Natural killer cell (primary cell): ENCODE results near the gene MDN1. TPM values are rescaled to one million over a fixed set of nuclear protein-coding genes. Genes with fewer than 3 reads are reported as not detected.
"Not testable (repeated sequence)": the region's sequence is repeated elsewhere in the genome, so short reads cannot be mapped to it uniquely, and the experiment has no call there.

Experiments
- ATAC-seq, 3 donors: fragments of 150-1000 bp in 2 of 3; fragments of 200-7000 bp in 1 of 3; cut with Tn5 transposase; 1 replicate in 1 of 3; 2 replicates in 2 of 3; pipeline ENCODE4 v1.10.0; 2021; ENCODE audit warnings: mild to moderate bottlenecking in 2 of 3, moderate library complexity in 2 of 3
- DNase-seq, 2 donors: peaks; one replicate each; pipeline versions ENCODE4 v3.0.0 to v3.0.0-alpha.2; 2013 to 2021; ENCODE audit warnings: mixed read lengths in 1 of 2
- H3K27ac ChIP-seq: one replicate; pipeline ENCODE4 v1.5.1; 2013; ENCODE audit warnings: mild to moderate bottlenecking, low read length
- H3K27me3 ChIP-seq: one replicate; pipeline ENCODE4 v1.6.1; 2013; ENCODE audit warnings: low read length; ENCODE audit not compliant: control insufficient read depth, insufficient read depth
- H3K36me3 ChIP-seq: one replicate; pipeline ENCODE4 v1.6.1; 2013; ENCODE audit warnings: low read length; ENCODE audit not compliant: control insufficient read depth, insufficient read depth
- H3K4me1 ChIP-seq: one replicate; pipeline ENCODE4 v1.6.1; 2013; ENCODE audit warnings: low read length; ENCODE audit not compliant: control insufficient read depth, insufficient read depth
- H3K4me3 ChIP-seq: one replicate; pipeline ENCODE4 v1.5.1; 2013; ENCODE audit warnings: low read length
- H3K9me3 ChIP-seq: one replicate; pipeline ENCODE4 v1.6.1; 2013; ENCODE audit warnings: low read length; ENCODE audit not compliant: control insufficient read depth, insufficient read depth
- H3K27ac Mint-ChIP-seq, 2 donors: one replicate each; pipeline ENCODE4 v1.8.0; 2022; ENCODE audit warnings: mild to moderate bottlenecking in 2 of 2, mixed read lengths in 2 of 2, moderate library complexity in 1 of 2
- H3K27me3 Mint-ChIP-seq, 2 donors: one replicate each; pipeline ENCODE4 v1.8.0; 2022; ENCODE audit warnings: low read depth in 2 of 2, mixed read lengths in 2 of 2
- H3K36me3 Mint-ChIP-seq: one replicate; pipeline ENCODE4 v1.8.0; 2022; ENCODE audit warnings: mixed read lengths
- H3K4me1 Mint-ChIP-seq, 2 donors: one replicate each; pipeline ENCODE4 v1.8.0; 2022; ENCODE audit warnings: mixed read lengths in 2 of 2
- H3K4me3 Mint-ChIP-seq: one replicate; pipeline ENCODE4 v1.8.0; 2022; ENCODE audit warnings: mild to moderate bottlenecking, moderate library complexity, mixed read lengths
- H3K9me3 Mint-ChIP-seq, 2 donors: one replicate each; pipeline ENCODE4 v1.8.0; 2022; ENCODE audit warnings: mixed read lengths in 2 of 2
- WGBS: methylation state at CpG from one replicate; pipeline ENCODE4 v1.1.7; 2013; ENCODE audit warnings: missing lambda C conversion rate; ENCODE audit not compliant: insufficient coverage; 5-methylcytosine and 5-hydroxymethylcytosine counted together
- intact Hi-C: fragments of 100-400 bp; cut with micrococcal nuclease; formaldehyde crosslinking; loops from one replicate; pipeline ENCODE4 v1.14.2; 2022
- total RNA-seq, 4 donors: library from RNA; stranded (reverse); fragments of 120-200 nt in 1 of 4; gene quantifications; one replicate each; pipeline versions ENCODE4 v1.2.3 to v1.2.4, GENCODE V29; 2013 to 2022
- TF ChIP-seq, protein P1 (sequence below): fragments of 200-600 bp; IDR thresholded peaks from one replicate; pipeline ENCODE4 v1.8.0; 2022; ENCODE audit warnings: antibody characterized with exemption

The MDN1 gene
- total RNA-seq, 3 donors from 2014 or later (not counting 1 experiment from before 2014, with no cell fraction given): 38.0 to 43.3 (median 41.4) TPM

DNA sequence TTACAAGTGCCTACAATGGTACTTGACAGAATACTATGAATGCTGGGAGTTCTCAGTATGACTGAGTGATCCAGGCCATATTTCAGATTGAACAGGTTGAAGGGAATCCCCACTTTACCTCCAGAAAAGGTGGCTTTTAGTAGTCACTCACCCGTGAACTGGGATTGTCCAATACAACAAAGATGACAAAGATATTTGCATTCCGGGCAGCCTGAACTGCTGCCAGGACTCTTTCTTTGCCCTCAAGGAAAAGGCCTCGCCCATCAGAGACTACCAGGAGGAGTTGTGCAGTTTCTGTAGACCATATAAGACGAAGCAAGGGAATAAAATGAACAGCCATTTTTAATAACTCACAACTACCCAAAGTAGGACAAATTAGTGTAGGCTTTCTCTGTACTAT, 174.7 kb downstream of the MDN1 start:
- Histone ChIP-seq H3K27ac (no peak overlapping the region), H3K4me3 (no peak overlapping the region), H3K36me3 (peaks cover 52% of the 10 kb centered on the region), H3K9me3 (no peaks in the 10 kb centered on the region), H3K4me1 (no peaks in the 10 kb centered on the region), H3K27me3 (no peaks in the 10 kb centered on the region)
- Mint-ChIP-seq H3K4me3 (no peak overlapping the region), H3K27ac (no peak overlapping the region), H3K36me3 (peaks cover 2% of the 10 kb centered on the region), H3K9me3 (no peaks in the 10 kb centered on the region), H3K4me1 (no peaks in the 10 kb centered on the region), H3K27me3 (no peaks in the 10 kb centered on the region)
- intact Hi-C loops: no loop called here
- 98% methylated on average over 4 of the region's 4 CpGs for WGBS
- TF ChIP-seq, protein P1, sequence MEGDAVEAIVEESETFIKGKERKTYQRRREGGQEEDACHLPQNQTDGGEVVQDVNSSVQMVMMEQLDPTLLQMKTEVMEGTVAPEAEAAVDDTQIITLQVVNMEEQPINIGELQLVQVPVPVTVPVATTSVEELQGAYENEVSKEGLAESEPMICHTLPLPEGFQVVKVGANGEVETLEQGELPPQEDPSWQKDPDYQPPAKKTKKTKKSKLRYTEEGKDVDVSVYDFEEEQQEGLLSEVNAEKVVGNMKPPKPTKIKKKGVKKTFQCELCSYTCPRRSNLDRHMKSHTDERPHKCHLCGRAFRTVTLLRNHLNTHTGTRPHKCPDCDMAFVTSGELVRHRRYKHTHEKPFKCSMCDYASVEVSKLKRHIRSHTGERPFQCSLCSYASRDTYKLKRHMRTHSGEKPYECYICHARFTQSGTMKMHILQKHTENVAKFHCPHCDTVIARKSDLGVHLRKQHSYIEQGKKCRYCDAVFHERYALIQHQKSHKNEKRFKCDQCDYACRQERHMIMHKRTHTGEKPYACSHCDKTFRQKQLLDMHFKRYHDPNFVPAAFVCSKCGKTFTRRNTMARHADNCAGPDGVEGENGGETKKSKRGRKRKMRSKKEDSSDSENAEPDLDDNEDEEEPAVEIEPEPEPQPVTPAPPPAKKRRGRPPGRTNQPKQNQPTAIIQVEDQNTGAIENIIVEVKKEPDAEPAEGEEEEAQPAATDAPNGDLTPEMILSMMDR: no peak
- DNase-seq (no peak), ATAC-seq (no peak)

DNA sequence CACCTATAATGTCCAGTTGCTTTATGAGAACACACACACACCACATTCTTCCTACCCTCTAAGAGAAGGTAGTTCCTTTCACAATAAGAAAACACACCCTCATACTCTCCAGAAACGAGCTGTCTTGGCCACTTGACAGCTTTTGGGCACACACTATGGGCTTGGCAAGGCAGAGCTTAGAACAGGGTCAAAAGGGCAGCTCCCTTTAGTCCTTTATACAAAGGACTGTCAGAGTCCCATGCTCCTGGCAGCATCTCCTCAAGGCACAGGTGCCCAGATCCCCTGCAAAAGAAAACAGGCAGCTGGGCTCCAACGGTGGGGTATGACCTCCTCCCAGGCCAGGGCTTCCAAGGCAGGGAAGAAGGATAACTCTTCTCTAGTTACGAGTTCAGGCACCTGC, 176.2 kb downstream of the MDN1 start:
- peaks cover 6% of the 10 kb centered on the region for H3K4me1 ChIP-seq
- DNase-seq: no peak
- H3K27me3 ChIP-seq: no peaks in the 10 kb centered on the region
- no peaks in the 10 kb centered on the region for H3K36me3 Mint-ChIP-seq
- H3K27ac Mint-ChIP-seq: no peak overlapping the region
- ATAC-seq: no peak
- peaks cover 12 to 15% of the 10 kb centered on the region in 2 donors for H3K4me1 Mint-ChIP-seq
- no peaks in the 10 kb centered on the region for H3K9me3 Mint-ChIP-seq
- intact Hi-C loops: no loop called here
- H3K27ac ChIP-seq: no peak overlapping the region
- TF ChIP-seq, protein P1: no peak
- no peak overlapping the region for H3K4me3 Mint-ChIP-seq
- no peak overlapping the region for H3K4me3 ChIP-seq
- WGBS: 79% methylated on average over 3 of the region's 3 CpGs
- peaks cover 45% of the 10 kb centered on the region for H3K36me3 ChIP-seq
- no peaks in the 10 kb centered on the region for H3K9me3 ChIP-seq
- H3K27me3 Mint-ChIP-seq: no peaks in the 10 kb centered on the region

DNA sequence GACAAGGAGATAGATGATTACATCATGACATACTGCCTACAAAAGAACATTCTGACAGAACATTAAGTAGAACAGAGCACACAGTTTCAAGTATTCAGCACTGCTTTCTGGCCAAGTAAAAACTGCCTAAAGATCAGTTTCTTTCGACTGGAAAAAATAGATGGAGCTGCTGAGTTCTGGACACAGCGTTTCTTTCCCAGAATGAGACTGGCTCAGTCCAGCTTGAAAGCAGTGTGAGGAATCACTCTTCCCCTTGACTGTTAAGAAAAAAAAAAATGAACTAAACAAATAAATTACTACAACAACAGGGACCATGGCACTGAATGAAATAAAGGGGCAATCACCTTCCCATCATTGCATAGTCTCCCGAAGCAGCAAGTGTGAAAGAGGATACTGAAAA, 176.6 kb downstream of the MDN1 start:
- H3K27me3 ChIP-seq: no peaks in the 10 kb centered on the region
- H3K27ac Mint-ChIP-seq: no peak overlapping the region
- H3K4me3 ChIP-seq: no peak overlapping the region
- no peak for DNase-seq
- no peak overlapping the region for H3K27ac ChIP-seq
- 97% methylated on average over 3 of the region's 3 CpGs for WGBS
- peaks cover 43% of the 10 kb centered on the region for H3K36me3 ChIP-seq
- TF ChIP-seq, protein P1: no peak
- no peak overlapping the region for H3K4me3 Mint-ChIP-seq
- H3K9me3 ChIP-seq: no peaks in the 10 kb centered on the region
- H3K4me1 Mint-ChIP-seq: peaks cover 15 to 19% of the 10 kb centered on the region in 2 donors
- H3K27me3 Mint-ChIP-seq: no peaks in the 10 kb centered on the region
- ATAC-seq: no peak
- no peaks in the 10 kb centered on the region for H3K36me3 Mint-ChIP-seq
- H3K4me1 ChIP-seq: peaks cover 7% of the 10 kb centered on the region
- intact Hi-C loops: no loop called here
- H3K9me3 Mint-ChIP-seq: no peaks in the 10 kb centered on the region

DNA sequence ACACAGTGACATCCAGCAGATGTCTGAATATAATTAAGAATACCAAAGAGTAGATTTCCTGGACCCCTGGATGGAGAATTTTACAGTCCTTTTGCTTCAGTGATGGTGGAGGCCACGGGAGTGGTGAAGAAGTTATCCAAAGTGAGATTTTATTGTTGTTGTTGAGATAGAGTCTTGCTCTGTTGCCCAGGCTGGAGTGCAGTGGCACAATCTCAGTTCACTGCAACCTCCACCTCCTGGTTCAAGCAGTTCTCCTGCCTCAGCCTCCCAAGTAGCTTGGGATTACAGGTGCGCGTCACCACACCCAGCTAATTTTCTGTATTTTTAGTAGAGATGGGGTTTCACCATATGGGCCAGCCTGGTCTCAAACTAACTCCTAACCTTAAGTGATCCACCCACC, 178.0 kb downstream of the MDN1 start:
- DNase-seq, H3K9me3 Mint-ChIP-seq, H3K9me3 ChIP-seq, ATAC-seq, H3K27ac Mint-ChIP-seq, H3K36me3 Mint-ChIP-seq, H3K4me3 ChIP-seq, H3K27me3 ChIP-seq, H3K27ac ChIP-seq, H3K27me3 Mint-ChIP-seq, intact Hi-C loops, H3K4me3 Mint-ChIP-seq: not testable (repeated sequence)
- Histone ChIP-seq H3K36me3 (peaks cover 34% of the 10 kb centered on the region), H3K4me1 (peaks cover 10% of the 10 kb centered on the region)
- peaks cover 15 to 19% of the 10 kb centered on the region in 2 donors for H3K4me1 Mint-ChIP-seq
- 100% methylated on average over 1 of the region's 3 CpGs for WGBS
